MM.1S (cell line): ENCODE data around the gene CDK11A.
"Not testable (repeated sequence)": the region's sequence is repeated elsewhere in the genome, so short reads cannot be mapped to it uniquely, and the experiment has no call there.

Experiments used
- DNase-seq: peaks from one replicate; pipeline ENCODE4 v3.0.0-alpha.2; 2015
- H2AFZ ChIP-seq: fragments of 300-600 bp; sonication (generic); 2 replicates; pipeline ENCODE4 v1.6.0; 2016; ENCODE audit warnings: antibody characterized with exemption, low read length
- H3F3A ChIP-seq: fragments of 300-600 bp; sonication (generic); 2 replicates; pipeline ENCODE4 v1.6.1; 2016; ENCODE audit warnings: mild to moderate bottlenecking, antibody characterized with exemption, low read length, moderate library complexity, mixed read lengths; ENCODE audit not compliant: insufficient read depth
- H3K27ac ChIP-seq: fragments of 300-600 bp; sonication (generic); 2 replicates; pipeline ENCODE4 v1.5.1; 2016; ENCODE audit warnings: mild to moderate bottlenecking, low read length
- H3K27me3 ChIP-seq: fragments of 300-600 bp; sonication (generic); replicated peaks from 2 replicates; pipeline ENCODE4 v1.6.0; 2016; ENCODE audit warnings: low read length; ENCODE audit not compliant: insufficient read depth
- H3K36me3 ChIP-seq: fragments of 300-600 bp; sonication (generic); replicated peaks from 2 replicates; pipeline ENCODE4 v1.6.1; 2016; ENCODE audit warnings: mild to moderate bottlenecking, low read length, mixed read lengths; ENCODE audit not compliant: insufficient read depth
- H3K4me1 ChIP-seq: fragments of 300-600 bp; sonication (generic); 2 replicates; pipeline ENCODE4 v1.6.1; 2016; ENCODE audit warnings: low read length, mixed read lengths
- H3K4me2 ChIP-seq: fragments of 300-600 bp; sonication (generic); 2 replicates; pipeline ENCODE4 v1.6.0; 2016; ENCODE audit warnings: low read depth, low read length
- H3K4me3 ChIP-seq: fragments of 300-600 bp; sonication (generic); 2 replicates; pipeline ENCODE4 v1.5.1; 2016; ENCODE audit warnings: low read length, mixed read lengths
- H3K79me2 ChIP-seq: fragments of 300-600 bp; sonication (generic); 2 replicates; pipeline ENCODE4 v1.6.1; 2016; ENCODE audit warnings: mixed run types, low read length, mixed read lengths
- H3K9ac ChIP-seq: fragments of 300-600 bp; sonication (generic); 2 replicates; pipeline ENCODE4 v1.6.1; 2016; ENCODE audit warnings: low read length, mixed read lengths
- H3K9me2 ChIP-seq: fragments of 300-600 bp; sonication (generic); replicated peaks from 2 replicates; pipeline ENCODE4 v1.6.1; 2016; ENCODE audit warnings: mild to moderate bottlenecking, low read length, mixed read lengths; ENCODE audit not compliant: insufficient read depth
- H3K9me3 ChIP-seq: fragments of 300-600 bp; sonication (generic); replicated peaks from 2 replicates; pipeline ENCODE4 v1.6.1; 2016; ENCODE audit warnings: mild to moderate bottlenecking, low read length, mixed read lengths; ENCODE audit not compliant: insufficient read depth
- H4K20me1 ChIP-seq: fragments of 300-600 bp; sonication (generic); 2 replicates; pipeline ENCODE4 v1.6.1; 2016; ENCODE audit warnings: mild to moderate bottlenecking, low read length, moderate library complexity, mixed read lengths; ENCODE audit not compliant: insufficient read depth
- EZH2 ChIP-seq: fragments of 300-600 bp; sonication (generic); optimal IDR thresholded peaks from 2 replicates; pipeline ENCODE3; 2017; ENCODE audit warnings: low read depth, mild to moderate bottlenecking, antibody characterized with exemption, low read length, mixed read lengths
- EZH2phosphoT487 ChIP-seq: fragments of 300-600 bp; sonication (generic); IDR thresholded peaks from 2 replicates; pipeline ENCODE4 v1.6.1; 2018; ENCODE audit warnings: antibody characterized with exemption, low read length
- TF ChIP-seq, protein P1 (sequence below): fragments of 300-600 bp; sonication (generic); IDR thresholded peaks from 2 replicates; pipeline ENCODE4 v1.5.1; 2016; ENCODE audit warnings: antibody characterized with exemption, low read length, mixed read lengths

CDK11A gene

DNA sequence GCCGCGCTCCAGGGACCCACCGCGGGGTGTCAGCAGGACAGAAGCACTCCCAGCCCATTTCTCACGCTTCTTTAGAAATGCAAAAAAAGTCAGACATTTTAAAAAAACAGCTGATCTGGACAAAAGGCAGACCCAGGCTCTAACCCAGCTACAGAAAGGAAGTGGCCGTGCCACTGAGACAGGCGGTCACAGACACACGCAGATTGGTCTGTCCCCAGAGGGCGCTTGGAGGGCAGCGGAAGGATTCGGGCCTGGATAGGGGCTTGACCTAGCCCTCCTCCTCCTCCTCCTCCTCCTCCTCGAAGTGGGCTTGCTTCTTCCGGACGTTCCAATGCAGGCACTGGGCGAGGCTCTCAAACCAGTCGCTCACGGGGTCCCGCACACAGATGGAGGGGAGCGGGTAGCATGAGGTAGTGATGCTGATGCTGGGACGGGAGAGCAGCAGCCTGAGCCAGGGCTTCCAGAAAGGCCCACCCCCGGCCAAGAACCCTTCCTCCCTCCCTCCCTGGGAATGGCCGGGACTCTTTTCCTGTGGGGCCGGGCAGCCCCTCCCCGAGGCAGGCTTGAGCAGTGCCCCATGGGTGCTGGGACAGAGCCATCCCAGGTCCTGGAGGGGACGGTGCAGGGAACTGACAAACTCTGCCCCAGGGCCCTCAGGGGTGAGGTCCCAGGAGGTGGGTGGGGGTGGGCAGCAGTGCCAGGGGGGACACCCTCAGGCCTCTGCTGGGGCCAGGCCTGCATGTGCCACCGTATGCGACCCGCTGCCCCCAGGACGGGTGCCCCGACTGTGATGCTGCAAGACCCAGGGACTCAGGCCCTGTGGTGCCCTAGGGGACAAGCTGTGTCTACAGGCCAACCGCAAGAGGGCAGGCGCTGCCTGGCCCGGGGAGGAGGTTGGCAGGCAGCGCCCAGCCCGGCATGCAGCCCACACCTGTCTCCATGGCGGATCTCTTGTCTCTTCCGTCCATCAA is 28.8 kb upstream of the CDK11A start:
- peaks cover 4% of the 10 kb centered on the region for H3K36me3 ChIP-seq
- no peak for DNase-seq
- H3K9ac ChIP-seq = no peak overlapping the region
- H3K4me3 ChIP-seq = no peak overlapping the region
- H3K4me2 ChIP-seq = no peak overlapping the region
- H3K9me3 ChIP-seq = no peaks in the 10 kb centered on the region
- no peaks in the 10 kb centered on the region for H3K9me2 ChIP-seq
- no peaks in the 10 kb centered on the region for H4K20me1 ChIP-seq
- H3K27me3 ChIP-seq = no peaks in the 10 kb centered on the region
- H2AFZ ChIP-seq = no peak overlapping the region
- peaks cover 13% of the 10 kb centered on the region for H3K79me2 ChIP-seq
- TF ChIP-seq EZH2phosphoT487 = no peak
- TF ChIP-seq, protein P1, sequence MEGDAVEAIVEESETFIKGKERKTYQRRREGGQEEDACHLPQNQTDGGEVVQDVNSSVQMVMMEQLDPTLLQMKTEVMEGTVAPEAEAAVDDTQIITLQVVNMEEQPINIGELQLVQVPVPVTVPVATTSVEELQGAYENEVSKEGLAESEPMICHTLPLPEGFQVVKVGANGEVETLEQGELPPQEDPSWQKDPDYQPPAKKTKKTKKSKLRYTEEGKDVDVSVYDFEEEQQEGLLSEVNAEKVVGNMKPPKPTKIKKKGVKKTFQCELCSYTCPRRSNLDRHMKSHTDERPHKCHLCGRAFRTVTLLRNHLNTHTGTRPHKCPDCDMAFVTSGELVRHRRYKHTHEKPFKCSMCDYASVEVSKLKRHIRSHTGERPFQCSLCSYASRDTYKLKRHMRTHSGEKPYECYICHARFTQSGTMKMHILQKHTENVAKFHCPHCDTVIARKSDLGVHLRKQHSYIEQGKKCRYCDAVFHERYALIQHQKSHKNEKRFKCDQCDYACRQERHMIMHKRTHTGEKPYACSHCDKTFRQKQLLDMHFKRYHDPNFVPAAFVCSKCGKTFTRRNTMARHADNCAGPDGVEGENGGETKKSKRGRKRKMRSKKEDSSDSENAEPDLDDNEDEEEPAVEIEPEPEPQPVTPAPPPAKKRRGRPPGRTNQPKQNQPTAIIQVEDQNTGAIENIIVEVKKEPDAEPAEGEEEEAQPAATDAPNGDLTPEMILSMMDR = no peak
- TF ChIP-seq EZH2 = no peak
- no peaks in the 10 kb centered on the region for H3K4me1 ChIP-seq
- H3F3A ChIP-seq = no peaks in the 10 kb centered on the region
- H3K27ac ChIP-seq = no peak overlapping the region

DNA sequence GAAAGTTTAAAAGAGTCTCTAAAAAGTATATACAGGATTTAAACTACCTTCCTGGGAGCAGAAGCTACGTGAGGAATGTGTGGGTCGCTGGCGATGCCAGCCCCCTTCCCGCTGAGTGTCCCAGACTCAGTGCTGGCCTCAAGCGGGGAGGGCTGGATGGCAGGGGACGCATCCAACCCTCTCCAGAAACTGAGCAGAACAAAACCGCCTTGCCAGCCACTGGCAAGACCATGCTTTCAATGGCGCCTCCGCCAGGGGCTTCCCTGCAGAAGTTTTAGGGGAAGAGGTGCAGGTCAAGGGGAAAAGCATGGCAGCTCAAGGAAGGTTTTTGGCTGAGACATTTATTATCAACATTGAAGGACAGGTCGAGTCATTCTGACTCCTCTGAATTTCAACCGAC is 28.0 kb upstream of the CDK11A start:
- Histone ChIP-seq H3K9me3 (no peaks in the 10 kb centered on the region), H3F3A (no peaks in the 10 kb centered on the region), H4K20me1 (no peaks in the 10 kb centered on the region), H3K27me3 (no peaks in the 10 kb centered on the region), H2AFZ (no peak overlapping the region), H3K4me1 (no peaks in the 10 kb centered on the region), H3K4me3 (no peak overlapping the region), H3K79me2 (peaks cover 5% of the 10 kb centered on the region; the same call in 1 of the 2 replicates), H3K4me2 (no peak overlapping the region), H3K27ac (no peak overlapping the region), H3K9me2 (no peaks in the 10 kb centered on the region), H3K9ac (no peak overlapping the region), H3K36me3 (peaks cover 4% of the 10 kb centered on the region)
- TF ChIP-seq, protein P1 = no peak
- TF ChIP-seq EZH2 = no peak
- TF ChIP-seq EZH2phosphoT487 = no peak
- no peak for DNase-seq

DNA sequence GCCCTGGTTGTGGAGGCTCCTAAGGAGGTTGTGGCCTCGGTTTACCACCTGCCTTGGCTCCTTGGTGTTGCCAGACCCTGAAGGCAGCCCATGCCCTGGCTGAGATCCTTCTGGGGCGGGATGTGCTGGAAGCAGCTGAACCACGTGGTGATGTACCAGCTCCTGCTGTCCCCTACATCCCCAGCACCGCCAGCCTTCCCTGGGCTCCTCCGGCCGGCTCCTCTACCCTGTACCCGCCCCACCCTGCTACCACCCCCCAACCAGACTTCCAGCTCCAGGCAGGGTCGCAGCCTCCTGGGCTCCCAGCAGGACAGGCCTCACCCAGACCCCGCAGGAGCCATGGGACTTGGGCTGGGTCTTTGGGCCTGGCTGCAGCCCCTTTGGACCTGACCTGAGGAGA is 25.8 kb upstream of the CDK11A start:
- H4K20me1 ChIP-seq, H3F3A ChIP-seq, H3K36me3 ChIP-seq, DNase-seq, H2AFZ ChIP-seq, H3K9me3 ChIP-seq, H3K4me2 ChIP-seq, H3K27ac ChIP-seq, H3K9me2 ChIP-seq, H3K4me1 ChIP-seq, H3K9ac ChIP-seq, H3K27me3 ChIP-seq, H3K79me2 ChIP-seq, H3K4me3 ChIP-seq: not testable (repeated sequence)
